Breast epithelium (tissue), 3 donors: ENCODE data around the gene ESYT2.

ENCODE experiments used
- POLR2A ChIP-seq: fragments of 450-650 bp; IDR thresholded peaks from one replicate; pipeline ENCODE4 v1.6.1; 2016; ENCODE audit warnings: antibody characterized with exemption, mild to moderate bottlenecking, moderate library complexity
- POLR2AphosphoS5 ChIP-seq, 3 donors: sonication (generic); formaldehyde crosslinking; IDR thresholded peaks; one replicate each; pipeline ENCODE4 v1.6.1; 2017; ENCODE audit warnings: antibody characterized with exemption in 3 of 3
- TF ChIP-seq, protein P1 (sequence below), 3 donors: fragments of 450-650 bp; IDR thresholded peaks; one replicate each; pipeline ENCODE4 v1.5.1; 2016 to 2017; ENCODE audit warnings: antibody characterized with exemption in 3 of 3, mild to moderate bottlenecking in 3 of 3, moderate library complexity in 3 of 3

DNA sequence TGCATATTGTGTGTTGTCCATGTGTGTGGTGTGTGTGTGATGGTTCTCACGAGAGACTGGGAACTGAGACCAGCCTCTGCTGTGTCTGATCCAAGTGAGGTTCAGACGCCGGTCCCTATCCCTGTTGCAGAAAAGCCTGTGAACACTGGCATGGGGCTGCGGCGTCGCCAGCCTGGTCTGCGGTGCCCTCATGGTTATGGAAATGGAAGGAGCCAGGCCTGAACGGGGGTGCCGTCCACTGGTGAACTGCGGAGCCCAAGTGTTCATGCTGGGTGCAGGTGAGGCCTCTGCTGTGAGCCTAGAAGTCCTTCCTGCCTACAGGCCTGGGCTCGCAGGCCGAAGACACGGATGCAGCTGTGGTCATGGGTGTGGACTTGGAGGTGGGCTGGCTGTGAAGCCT lies 106.0 kb downstream of the ESYT2 start:
- TF ChIP-seq POLR2A (no peak), POLR2AphosphoS5 (IDR thresholded peaks at IDR 0.05) (no peak)
- TF ChIP-seq, protein P1, sequence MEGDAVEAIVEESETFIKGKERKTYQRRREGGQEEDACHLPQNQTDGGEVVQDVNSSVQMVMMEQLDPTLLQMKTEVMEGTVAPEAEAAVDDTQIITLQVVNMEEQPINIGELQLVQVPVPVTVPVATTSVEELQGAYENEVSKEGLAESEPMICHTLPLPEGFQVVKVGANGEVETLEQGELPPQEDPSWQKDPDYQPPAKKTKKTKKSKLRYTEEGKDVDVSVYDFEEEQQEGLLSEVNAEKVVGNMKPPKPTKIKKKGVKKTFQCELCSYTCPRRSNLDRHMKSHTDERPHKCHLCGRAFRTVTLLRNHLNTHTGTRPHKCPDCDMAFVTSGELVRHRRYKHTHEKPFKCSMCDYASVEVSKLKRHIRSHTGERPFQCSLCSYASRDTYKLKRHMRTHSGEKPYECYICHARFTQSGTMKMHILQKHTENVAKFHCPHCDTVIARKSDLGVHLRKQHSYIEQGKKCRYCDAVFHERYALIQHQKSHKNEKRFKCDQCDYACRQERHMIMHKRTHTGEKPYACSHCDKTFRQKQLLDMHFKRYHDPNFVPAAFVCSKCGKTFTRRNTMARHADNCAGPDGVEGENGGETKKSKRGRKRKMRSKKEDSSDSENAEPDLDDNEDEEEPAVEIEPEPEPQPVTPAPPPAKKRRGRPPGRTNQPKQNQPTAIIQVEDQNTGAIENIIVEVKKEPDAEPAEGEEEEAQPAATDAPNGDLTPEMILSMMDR (IDR thresholded peaks at IDR 0.05): no peak
